ENCODE results near the gene CGB1.

CGB1 gene

DNA sequence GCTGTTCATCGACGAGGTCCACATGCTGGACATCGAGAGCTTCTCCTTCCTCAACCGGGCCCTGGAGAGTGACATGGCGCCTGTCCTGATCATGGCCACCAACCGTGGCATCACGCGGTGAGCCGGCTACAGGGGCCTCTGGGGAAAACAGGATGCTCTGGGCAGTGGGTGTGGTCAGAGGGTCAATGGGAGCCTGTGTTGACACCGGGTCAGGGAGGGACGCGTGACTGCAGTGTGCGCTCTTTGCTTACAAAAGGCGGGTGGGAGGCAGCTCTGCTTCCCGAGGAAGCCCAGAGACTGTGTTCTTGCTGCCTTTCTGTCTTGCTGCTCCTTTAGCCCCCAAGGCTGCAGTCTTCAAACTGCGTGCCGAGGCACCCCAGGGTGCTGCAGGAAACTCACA, 25.5 kb downstream of the CGB1 start:
- Histone ChIP-seq H3K9ac (no peak overlapping the region), H3K27ac (no peak overlapping the region), H3K36me3 (ENCODE audit: insufficient read depth) (peaks cover 6% of the 10 kb centered on the region; the same call in 1 of the 2 replicates), H2AFZ (ENCODE audit: low read depth) (no peak overlapping the region), H3K4me3 (IDR thresholded peaks at IDR 0.05; ENCODE audit: insufficient read depth, low read depth, low read length) (no peak overlapping the region), H4K20me1 (ENCODE audit: insufficient read depth) (no peaks in the 10 kb centered on the region), H3K4me2 (no peak overlapping the region), H3K4me1 (ENCODE audit: low read depth, poor library complexity, severe bottlenecking) (no peaks in the 10 kb centered on the region), H3K27me3 (ENCODE audit: insufficient read depth, low read depth) (no peaks in the 10 kb centered on the region), H3K79me2 (ENCODE audit: insufficient read depth, low read depth) (no peaks in the 10 kb centered on the region)
- TF ChIP-seq, protein P1, sequence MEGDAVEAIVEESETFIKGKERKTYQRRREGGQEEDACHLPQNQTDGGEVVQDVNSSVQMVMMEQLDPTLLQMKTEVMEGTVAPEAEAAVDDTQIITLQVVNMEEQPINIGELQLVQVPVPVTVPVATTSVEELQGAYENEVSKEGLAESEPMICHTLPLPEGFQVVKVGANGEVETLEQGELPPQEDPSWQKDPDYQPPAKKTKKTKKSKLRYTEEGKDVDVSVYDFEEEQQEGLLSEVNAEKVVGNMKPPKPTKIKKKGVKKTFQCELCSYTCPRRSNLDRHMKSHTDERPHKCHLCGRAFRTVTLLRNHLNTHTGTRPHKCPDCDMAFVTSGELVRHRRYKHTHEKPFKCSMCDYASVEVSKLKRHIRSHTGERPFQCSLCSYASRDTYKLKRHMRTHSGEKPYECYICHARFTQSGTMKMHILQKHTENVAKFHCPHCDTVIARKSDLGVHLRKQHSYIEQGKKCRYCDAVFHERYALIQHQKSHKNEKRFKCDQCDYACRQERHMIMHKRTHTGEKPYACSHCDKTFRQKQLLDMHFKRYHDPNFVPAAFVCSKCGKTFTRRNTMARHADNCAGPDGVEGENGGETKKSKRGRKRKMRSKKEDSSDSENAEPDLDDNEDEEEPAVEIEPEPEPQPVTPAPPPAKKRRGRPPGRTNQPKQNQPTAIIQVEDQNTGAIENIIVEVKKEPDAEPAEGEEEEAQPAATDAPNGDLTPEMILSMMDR (conservative IDR thresholded peaks at IDR 0.05; ENCODE audit: low read depth, low read length) = no peak

DNA sequence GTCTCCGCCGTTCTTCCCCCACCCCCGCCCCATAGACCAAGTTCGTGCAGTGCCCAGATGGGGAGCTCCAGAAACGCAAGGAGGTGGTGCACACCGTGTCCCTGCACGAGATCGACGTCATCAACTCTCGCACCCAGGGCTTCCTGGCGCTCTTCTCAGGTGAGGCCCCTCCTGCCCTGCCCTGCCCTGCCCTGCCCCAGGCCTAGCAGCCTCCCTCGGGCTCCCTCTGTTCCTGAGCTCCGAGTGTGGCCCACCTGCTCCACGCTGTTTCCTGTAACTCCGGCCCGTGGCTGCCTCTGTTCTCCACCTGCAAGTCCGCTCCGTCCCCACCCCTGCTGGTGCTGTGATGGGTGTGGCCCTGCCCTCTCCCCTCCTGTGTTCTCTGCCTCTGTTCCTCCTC, 26.2 kb downstream of the CGB1 start:
- no peak overlapping the region for H3K4me2 ChIP-seq
- no peak overlapping the region for H3K27ac ChIP-seq
- no peaks in the 10 kb centered on the region for H3K27me3 ChIP-seq (ENCODE audit: insufficient read depth, low read depth)
- H4K20me1 ChIP-seq (ENCODE audit: insufficient read depth) = no peaks in the 10 kb centered on the region
- no peaks in the 10 kb centered on the region for H3K4me1 ChIP-seq (ENCODE audit: low read depth, poor library complexity, severe bottlenecking)
- H3K9ac ChIP-seq = no peak overlapping the region
- H3K79me2 ChIP-seq (ENCODE audit: insufficient read depth, low read depth) = no peaks in the 10 kb centered on the region
- peaks cover 7% of the 10 kb centered on the region; the same call in 1 of the 2 replicates for H3K36me3 ChIP-seq (ENCODE audit: insufficient read depth)
- no peak overlapping the region for H3K4me3 ChIP-seq (IDR thresholded peaks at IDR 0.05; ENCODE audit: insufficient read depth, low read depth, low read length)
- H2AFZ ChIP-seq (ENCODE audit: low read depth) = no peak overlapping the region
- TF ChIP-seq, protein P1 (conservative IDR thresholded peaks at IDR 0.05; ENCODE audit: low read depth, low read length) = no peak

DNA sequence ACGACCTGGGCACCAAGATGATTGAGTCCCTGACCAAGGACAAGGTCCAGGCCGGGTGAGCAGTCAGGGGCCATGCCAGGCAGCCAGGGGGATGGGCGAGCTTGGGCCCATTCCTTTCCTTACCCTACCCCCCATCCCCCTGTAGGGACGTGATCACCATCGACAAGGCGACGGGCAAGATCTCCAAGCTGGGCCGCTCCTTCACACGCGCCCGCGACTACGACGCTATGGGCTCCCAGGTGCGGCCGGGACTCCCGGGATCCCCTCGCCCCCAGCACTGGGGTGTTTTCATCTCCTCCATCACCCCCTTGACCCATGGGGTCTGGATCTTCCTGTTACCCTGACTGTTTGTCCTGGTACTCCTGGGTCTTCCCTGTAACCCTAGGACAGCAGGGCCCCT, 26.9 kb downstream of the CGB1 start:
- H3K36me3 ChIP-seq (ENCODE audit: insufficient read depth) = peaks cover 7% of the 10 kb centered on the region; the same call in 1 of the 2 replicates
- no peak overlapping the region for H2AFZ ChIP-seq (ENCODE audit: low read depth)
- H3K9ac ChIP-seq = no peak overlapping the region
- no peak overlapping the region for H3K4me2 ChIP-seq
- H3K27me3 ChIP-seq (ENCODE audit: insufficient read depth, low read depth) = no peaks in the 10 kb centered on the region
- H3K27ac ChIP-seq = no peak overlapping the region
- no peaks in the 10 kb centered on the region for H3K79me2 ChIP-seq (ENCODE audit: insufficient read depth, low read depth)
- H4K20me1 ChIP-seq (ENCODE audit: insufficient read depth) = no peaks in the 10 kb centered on the region
- TF ChIP-seq, protein P1 (conservative IDR thresholded peaks at IDR 0.05; ENCODE audit: low read depth, low read length) = no peak
- no peaks in the 10 kb centered on the region for H3K4me1 ChIP-seq (ENCODE audit: low read depth, poor library complexity, severe bottlenecking)
- H3K4me3 ChIP-seq (IDR thresholded peaks at IDR 0.05; ENCODE audit: insufficient read depth, low read depth, low read length) = no peak overlapping the region

DNA sequence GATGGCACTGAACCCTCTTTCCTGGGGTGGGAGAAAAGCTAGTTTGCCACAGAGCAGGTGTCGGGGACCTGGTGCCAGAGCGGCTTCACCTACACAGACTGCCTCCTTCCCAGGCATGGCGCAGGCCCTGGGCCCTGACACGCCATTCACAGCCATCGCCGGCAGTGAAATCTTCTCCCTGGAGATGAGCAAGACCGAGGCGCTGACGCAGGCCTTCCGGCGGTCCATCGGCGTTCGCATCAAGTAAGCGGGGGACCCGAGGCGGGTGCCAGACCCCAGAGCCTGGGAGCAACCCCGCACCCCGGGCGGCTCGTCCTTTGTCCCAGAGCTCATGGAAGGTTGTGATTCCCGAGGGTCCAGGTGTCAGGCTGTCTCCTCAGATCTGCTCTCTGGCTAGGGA, 29.8 kb downstream of the CGB1 start:
- H3K79me2 ChIP-seq (ENCODE audit: insufficient read depth, low read depth) = no peaks in the 10 kb centered on the region
- no peaks in the 10 kb centered on the region for H3K4me1 ChIP-seq (ENCODE audit: low read depth, poor library complexity, severe bottlenecking)
- H3K4me2 ChIP-seq = no peak overlapping the region
- peaks cover 7% of the 10 kb centered on the region; the same call in 1 of the 2 replicates for H3K36me3 ChIP-seq (ENCODE audit: insufficient read depth)
- no peaks in the 10 kb centered on the region for H4K20me1 ChIP-seq (ENCODE audit: insufficient read depth)
- no peaks in the 10 kb centered on the region for H3K27me3 ChIP-seq (ENCODE audit: insufficient read depth, low read depth)
- no peak overlapping the region for H3K9ac ChIP-seq
- no peak overlapping the region for H2AFZ ChIP-seq (ENCODE audit: low read depth)
- H3K27ac ChIP-seq = no peak overlapping the region
- TF ChIP-seq, protein P1 (conservative IDR thresholded peaks at IDR 0.05; ENCODE audit: low read depth, low read length) = no peak
- H3K4me3 ChIP-seq (IDR thresholded peaks at IDR 0.05; ENCODE audit: insufficient read depth, low read depth, low read length) = no peak overlapping the region

All from KMS-11 (cell line).